Hypothalamus (tissue), 51 donors: Measurements from ENCODE around the gene DAP.
"Not testable (repeated sequence)": the region's sequence is repeated elsewhere in the genome, so short reads cannot be mapped to it uniquely, and the experiment has no call there.

Experiments
- DNase-seq, 51 donors: peaks; one replicate each; lab custom pipeline; 2025; lab: John Stamatoyannopoulos, UW

DAP gene

GRCh38 chr5:10676224-10676623 lies 84.8 kb downstream of the DAP start:
- no peak for DNase-seq

GRCh38 chr5:10675177-10675700 lies 85.8 kb downstream of the DAP start:
- DNase-seq = no peak

- no peak for DNase-seq
Observed at GRCh38 chr5:10674582-10674981, 86.5 kb downstream of the DAP start.

GRCh38 chr5:10674096-10674495 lies 86.9 kb downstream of the DAP start:
- DNase-seq = no peak

- no peak for DNase-seq
Observed at GRCh38 chr5:10673407-10673806, 87.6 kb downstream of the DAP start.

GRCh38 chr5:10673017-10673389 lies 88.0 kb downstream of the DAP start:
- no peak for DNase-seq

GRCh38 chr5:10672146-10673016 lies 88.7 kb downstream of the DAP start:
- no peak for DNase-seq

GRCh38 chr5:10671041-10672008 lies 89.7 kb downstream of the DAP start:
- no peak for DNase-seq

GRCh38 chr5:10669983-10670382 lies 91.1 kb downstream of the DAP start:
- DNase-seq = no peak

GRCh38 chr5:10668697-10669096 lies 92.3 kb downstream of the DAP start:
- no peak for DNase-seq

GRCh38 chr5:10667431-10668057 lies 93.5 kb downstream of the DAP start:
- no peak for DNase-seq

- no peak for DNase-seq
Observed at GRCh38 chr5:10666531-10667299, 94.3 kb downstream of the DAP start.

- no peak for DNase-seq
Observed at GRCh38 chr5:10665799-10666198, 95.2 kb downstream of the DAP start.

GRCh38 chr5:10664180-10664769 lies 96.8 kb downstream of the DAP start:
- DNase-seq = not testable (repeated sequence)

GRCh38 chr5:10663489-10664179 lies 97.4 kb downstream of the DAP start:
- DNase-seq = no peak

- no peak for DNase-seq
Observed at GRCh38 chr5:10662661-10663488, 98.2 kb downstream of the DAP start.

GRCh38 chr5:10662083-10662482 lies 99.0 kb downstream of the DAP start:
- no peak for DNase-seq

GRCh38 chr5:10661401-10661800 lies 99.6 kb downstream of the DAP start:
- DNase-seq = no peak
